A673 (cell line): ENCODE measurements around the gene BBS7. TPM values are rescaled to one million over a fixed set of nuclear protein-coding genes. Genes with fewer than 3 reads are reported as not detected.

Experiments used
- BruUV-seq: library from RNA; stranded (reverse); fragments of 400-500 nt; replicated peaks from 2 replicates; lab custom pipeline; 2021; lab: Mats Ljungman, UMichigan
- CTCF ChIA-PET: fragments of 300-600 bp; sonication (Branson Sonifier 250); formaldehyde crosslinking; loops from one replicate; lab custom pipeline; 2022; ENCODE audit warnings: antibody characterized with exemption; lab: Charles Lee
- POLR2A ChIA-PET: fragments of 300-600 bp; sonication (Branson Sonifier 250); formaldehyde crosslinking; loops from one replicate; lab custom pipeline; 2022; ENCODE audit warnings: antibody characterized with exemption; ENCODE audit not compliant: low non-redundant PET; lab: Charles Lee
- DNase-seq: peaks from one replicate; pipeline ENCODE4 v3.0.0-alpha.2; 2015; ENCODE audit warnings: low spot score
- H3K27ac ChIP-seq: fragments of 200-600 bp; sonication (generic); 2 replicates; pipeline ENCODE4 v1.5.1; 2016; ENCODE audit warnings: mixed run types, low read depth, mild to moderate bottlenecking, mixed read lengths, antibody characterized with exemption, low read length; ENCODE audit not compliant: poor library complexity, severe bottlenecking
- H3K27me3 ChIP-seq: fragments of 200-600 bp; sonication (generic); replicated peaks from 2 replicates; pipeline ENCODE4 v1.6.1; 2017; ENCODE audit warnings: mixed run types, low read depth, mild to moderate bottlenecking, mixed read lengths, antibody characterized with exemption, low read length; ENCODE audit not compliant: insufficient read depth, poor library complexity
- H3K36me3 ChIP-seq: fragments of 200-600 bp; sonication (generic); 2 replicates; pipeline ENCODE4 v1.6.1; 2016; ENCODE audit warnings: mixed run types, mild to moderate bottlenecking, mixed read lengths, antibody characterized with exemption, low read length; ENCODE audit not compliant: insufficient read depth, poor library complexity, severe bottlenecking
- H3K4me1 ChIP-seq: fragments of 200-600 bp; sonication (generic); 2 replicates; pipeline ENCODE4 v1.6.1; 2017; ENCODE audit warnings: mixed run types, mild to moderate bottlenecking, mixed read lengths, antibody characterized with exemption, low read length; ENCODE audit not compliant: insufficient read depth, poor library complexity, severe bottlenecking
- H3K4me3 ChIP-seq: fragments of 200-600 bp; sonication (generic); 2 replicates; pipeline ENCODE4 v1.5.1; 2016; ENCODE audit warnings: low read depth, mixed run types, mild to moderate bottlenecking, mixed read lengths, low read length; ENCODE audit not compliant: poor library complexity, severe bottlenecking
- H3K9me3 ChIP-seq: fragments of 200-600 bp; sonication (generic); 2 replicates; pipeline ENCODE4 v1.6.1; 2016; ENCODE audit warnings: mixed run types, low read depth, mild to moderate bottlenecking, mixed read lengths, antibody characterized with exemption, low read length; ENCODE audit not compliant: poor library complexity, severe bottlenecking
- CTCF ChIP-seq: fragments of 300-800, 200-600 bp; sonication (generic); conservative IDR thresholded peaks from 2 replicates; pipeline ENCODE4 v1.5.1; 2017; ENCODE audit warnings: low read depth, mild to moderate bottlenecking, antibody characterized with exemption, low read length, moderate library complexity, mixed read lengths
- EZH2 ChIP-seq: fragments of 200-600 bp; sonication (generic); IDR thresholded peaks from 2 replicates; pipeline ENCODE4 v1.6.1; 2017; ENCODE audit warnings: borderline replicate concordance, low read depth, mild to moderate bottlenecking, mixed read lengths, antibody characterized with exemption, low read length; ENCODE audit not compliant: poor library complexity, severe bottlenecking
- intact Hi-C: fragments of 100-400 bp; cut with micrococcal nuclease; formaldehyde crosslinking; loops from one replicate; pipeline ENCODE4 v1.10.0; 2022; ENCODE audit not compliant: unreplicated experiment
- total RNA-seq: library from RNA; stranded (reverse); gene quantifications from 2 replicates; pipeline ENCODE4 v1.2.3, GENCODE V29; 2021

Gene BBS7
- total RNA-seq, 1 experiment from 2014 or later: 26.7 TPM

- Histone ChIP-seq H3K27ac (no peak overlapping the region), H3K4me3 (no peak overlapping the region), H3K4me1 (no peaks in the 10 kb centered on the region), H3K27me3 (peaks cover 9% of the 10 kb centered on the region), H3K9me3 (no peaks in the 10 kb centered on the region), H3K36me3 (no peaks in the 10 kb centered on the region)
- intact Hi-C loops: no loop called here
- ChIA-PET CTCF (interaction anchor here (0.6 kb wide), 2 partner anchors 23 to 1795 kb away, joined by 3 to 4 read pairs; no protein-coding TSS in a partner anchor), POLR2A (interaction anchor here (0.6 kb wide), 1 partner anchor 181 kb away, joined by 3 read pairs; no protein-coding TSS in a partner anchor)
- DNase-seq: peak; percentile 55
- BruUV-seq: no TSS peak
- no peak for TF ChIP-seq EZH2
- no peak for TF ChIP-seq CTCF
Observed at GRCh38 chr4:121877041-121877773, 6.9 kb upstream of the BBS7 start.

- TF ChIP-seq EZH2 (no peak), CTCF (no peak)
- POLR2A ChIA-PET: no interaction called here
- intact Hi-C loops: no loop called here
Observed at GRCh38 chr4:121876070-121876469, 5.8 kb upstream of the BBS7 start.

GRCh38 chr4:121875652-121876051 lies 5.4 kb upstream of the BBS7 start:
- Histone ChIP-seq H3K36me3 (no peaks in the 10 kb centered on the region), H3K9me3 (no peaks in the 10 kb centered on the region), H3K4me1 (no peaks in the 10 kb centered on the region), H3K27me3 (peaks cover 9% of the 10 kb centered on the region), H3K27ac (no peak overlapping the region), H3K4me3 (no peak overlapping the region)
- ChIA-PET POLR2A (no interaction called here), CTCF (no interaction called here)
- no peak for DNase-seq
- TF ChIP-seq CTCF (no peak), EZH2 (no peak)
- intact Hi-C loops: no loop called here
- BruUV-seq: no TSS peak

More at GRCh38 chr4:121876070-121876469, 5.8 kb upstream of the BBS7 start:
- H3K9me3 ChIP-seq: no peaks in the 10 kb centered on the region
- CTCF ChIA-PET: no interaction called here
- H3K27me3 ChIP-seq: peaks cover 9% of the 10 kb centered on the region
- no peaks in the 10 kb centered on the region for H3K36me3 ChIP-seq
- BruUV-seq: no TSS peak
- DNase-seq: no peak
- H3K4me3 ChIP-seq: no peak overlapping the region
- H3K4me1 ChIP-seq: no peaks in the 10 kb centered on the region
- H3K27ac ChIP-seq: no peak overlapping the region
